AG04449 (cell line): ENCODE results near the gene ENKD1.

Experiments used
- CTCF ChIA-PET: fragments of 350-600 bp; formaldehyde crosslinking; extraction: SDS; loops from one replicate; lab custom pipeline; 2021; ENCODE audit warnings: antibody characterized with exemption; lab: Yijun Ruan, JAX
- POLR2A ChIA-PET: fragments of 400-600, 350-600 bp; formaldehyde crosslinking; extraction: SDS; loops from one replicate; lab custom pipeline; 2020; ENCODE audit warnings: antibody characterized with exemption, inconsistent platforms; lab: Yijun Ruan, JAX
- DNase-seq: peaks from one replicate; pipeline ENCODE4 v3.0.0-alpha.2; 2010; ENCODE audit warnings: low read depth, low spot score
- H3K4me3 ChIP-seq: 2 replicates; pipeline ENCODE4 v1.5.1; 2011; ENCODE audit warnings: low read depth, mild to moderate bottlenecking, control low read depth, low read length
- CTCF ChIP-seq: IDR thresholded peaks from one replicate; pipeline ENCODE4 v1.5.1; 2011; ENCODE audit warnings: mild to moderate bottlenecking, moderate library complexity, low read length, control low read depth, inconsistent platforms; ENCODE audit not compliant: insufficient read depth; ENCODE audit errors: missing control alignments

Gene ENKD1

GRCh38 chr16:67661101-67661761, 5.3 kb downstream of the ENKD1 start:
- no peak for TF ChIP-seq CTCF
- DNase-seq: no peak
- ChIA-PET CTCF (interaction anchor here (1.2 to 19.0 kb wide), 4 partner anchors 11 to 138 kb away, joined by 8 to 605 read pairs (median 16); partner anchors contain the start of genes CTCF and RIPOR1), POLR2A (no interaction called here)
- H3K4me3 ChIP-seq: peak overlapping the region; percentile 94

- DNase-seq: peak; percentile 53
- CTCF ChIA-PET: interaction anchor here (0.6 to 19.0 kb wide), 8 partner anchors 10 to 137 kb away, joined by 3 to 605 read pairs (median 12); partner anchors contain the start of genes CARMIL2, CTCF and RIPOR1
- no peak for TF ChIP-seq CTCF
- POLR2A ChIA-PET: interaction anchor here (0.6 to 0.9 kb wide), 3 partner anchors 99 to 180 kb away, joined by 3 to 4 read pairs (median 3); partner anchors contain the start of genes ATP6V0D1 and CTCF
- H3K4me3 ChIP-seq: peak within 1 kb of the TSS; percentile 94
These were observed 6.0 kb downstream of the ENKD1 start, which contains the start of gene PARD6A for GRCh38 chr16:67660564-67661028. PARD6A (plus strand) TSS chr16:67660960; CDS start chr16:67661039, 79 bp downstream.

- ChIA-PET POLR2A (interaction anchor here (0.6 to 0.9 kb wide), 6 partner anchors 11 to 426 kb away, joined by 3 to 6 read pairs (median 3); partner anchors contain the start of genes ATP6V0D1 and CTCF), CTCF (interaction anchor here (0.6 to 19.0 kb wide), 11 partner anchors 8 to 137 kb away, joined by 3 to 605 read pairs (median 6); partner anchors contain the start of genes CARMIL2, CTCF and RIPOR1)
- H3K4me3 ChIP-seq: peak within 1 kb of the TSS; percentile 94
- peak; percentile 17 for DNase-seq
- TF ChIP-seq CTCF: no peak
These were observed 6.6 kb downstream of the ENKD1 start, which contains the start of gene ACD for GRCh38 chr16:67659675-67660563. ACD (minus strand) TSS chr16:67660260; CDS start chr16:67660220, 40 bp downstream.

- H3K4me3 ChIP-seq: peak overlapping the region; percentile 94
- ChIA-PET CTCF (interaction anchor here (0.8 to 19.0 kb wide), 9 partner anchors 9 to 178 kb away, joined by 3 to 605 read pairs (median 6); partner anchors contain the start of genes ATP6V0D1, CARMIL2, CTCF and RIPOR1), POLR2A (interaction anchor here (0.9 kb wide), 2 partner anchors 9 to 138 kb away, joined by 4 to 6 read pairs; no protein-coding TSS in a partner anchor)
- no peak for TF ChIP-seq CTCF
- DNase-seq: no peak
These were observed 7.5 kb downstream of the ENKD1 start for GRCh38 chr16:67658849-67659674.

- CTCF ChIA-PET: interaction anchor here (0.6 to 19.0 kb wide), 8 partner anchors 8 to 749 kb away, joined by 3 to 605 read pairs (median 10); partner anchors contain the start of genes ATP6V0D1, CARMIL2, CTCF and RIPOR1
- no peak for DNase-seq
- POLR2A ChIA-PET: interaction anchor here (0.9 kb wide), 1 partner anchor 10 kb away, joined by 4 read pairs; no protein-coding TSS in a partner anchor
- no peak for TF ChIP-seq CTCF
- no peak overlapping the region for H3K4me3 ChIP-seq
These were observed 8.6 kb downstream of the ENKD1 start for GRCh38 chr16:67657751-67658518.
